Skeletal muscle cell (primary cell): ENCODE results near the gene SLC28A3.
"Not testable (repeated sequence)": the region's sequence is repeated elsewhere in the genome, so short reads cannot be mapped to it uniquely, and the experiment has no call there.

ENCODE experiments used
- DNase-seq: peaks from one replicate; pipeline ENCODE4 v3.0.0-alpha.2; 2010; ENCODE audit warnings: low read depth
- H3K4me3 ChIP-seq: 2 replicates; pipeline ENCODE4 v1.5.1; 2011; ENCODE audit warnings: low read depth, mild to moderate bottlenecking, control low read depth, low read length, moderate library complexity

Gene SLC28A3

GRCh38 chr9:84340535-84340934 is at the start of gene SLC28A3:
TSS of gene SLC28A3 (minus strand) at chr9:84340758. CDS start at chr9:84340633, 125 bp downstream.
- no peak within 1 kb of the TSS for H3K4me3 ChIP-seq
- DNase-seq, result no peak

- not testable (repeated sequence) for DNase-seq, H3K4me3 ChIP-seq
Observed at GRCh38 chr9:84390254-84390653, 49.7 kb upstream of the SLC28A3 start.

- DNase-seq, result no peak
- no peak overlapping the region for H3K4me3 ChIP-seq
Observed at GRCh38 chr9:84387821-84388220, 47.3 kb upstream of the SLC28A3 start.

GRCh38 chr9:84386753-84387152 is 46.2 kb upstream of the SLC28A3 start:
- H3K4me3 ChIP-seq, result no peak overlapping the region
- no peak for DNase-seq

- H3K4me3 ChIP-seq, result no peak overlapping the region
- no peak for DNase-seq
Observed at GRCh38 chr9:84385386-84386040, 45.0 kb upstream of the SLC28A3 start.

- no peak for DNase-seq
- H3K4me3 ChIP-seq, result no peak overlapping the region
Observed at GRCh38 chr9:84384617-84385016, 44.1 kb upstream of the SLC28A3 start.

GRCh38 chr9:84383178-84383577 is 42.6 kb upstream of the SLC28A3 start:
- DNase-seq, result no peak
- H3K4me3 ChIP-seq, result no peak overlapping the region

GRCh38 chr9:84382720-84383119 is 42.2 kb upstream of the SLC28A3 start:
- no peak for DNase-seq
- H3K4me3 ChIP-seq, result no peak overlapping the region

- H3K4me3 ChIP-seq, result no peak overlapping the region
- no peak for DNase-seq
Observed at GRCh38 chr9:84381508-84381907, 41.0 kb upstream of the SLC28A3 start.

- no peak for DNase-seq
- no peak overlapping the region for H3K4me3 ChIP-seq
Observed at GRCh38 chr9:84379740-84380139, 39.2 kb upstream of the SLC28A3 start.

GRCh38 chr9:84375954-84376353 is 35.4 kb upstream of the SLC28A3 start:
- no peak overlapping the region for H3K4me3 ChIP-seq
- no peak for DNase-seq

- no peak overlapping the region for H3K4me3 ChIP-seq
- DNase-seq, result no peak
Observed at GRCh38 chr9:84374516-84374915, 34.0 kb upstream of the SLC28A3 start.

- no peak overlapping the region for H3K4me3 ChIP-seq
- DNase-seq, result no peak
Observed at GRCh38 chr9:84374013-84374412, 33.5 kb upstream of the SLC28A3 start.

GRCh38 chr9:84371737-84372136 is 31.2 kb upstream of the SLC28A3 start:
- DNase-seq, result peak; percentile 92

GRCh38 chr9:84368601-84369000 is 28.0 kb upstream of the SLC28A3 start:
- H3K4me3 ChIP-seq, result no peak overlapping the region
- no peak for DNase-seq

More at GRCh38 chr9:84371737-84372136, 31.2 kb upstream of the SLC28A3 start:
- H3K4me3 ChIP-seq, result no peak overlapping the region

- H3K4me3 ChIP-seq, DNase-seq: not testable (repeated sequence)
Observed at GRCh38 chr9:84367726-84368125, 27.2 kb upstream of the SLC28A3 start.

- DNase-seq, result no peak
- no peak overlapping the region for H3K4me3 ChIP-seq
Observed at GRCh38 chr9:84366683-84367082, 26.1 kb upstream of the SLC28A3 start.

- not testable (repeated sequence) for DNase-seq, H3K4me3 ChIP-seq
Observed at GRCh38 chr9:84364894-84365490, 24.4 kb upstream of the SLC28A3 start.

GRCh38 chr9:84361645-84362044 is 21.1 kb upstream of the SLC28A3 start:
- H3K4me3 ChIP-seq, result no peak overlapping the region
- no peak for DNase-seq

- DNase-seq, result peak; percentile 17
- no peak overlapping the region for H3K4me3 ChIP-seq
Observed at GRCh38 chr9:84357275-84357674, 16.7 kb upstream of the SLC28A3 start.

- DNase-seq, result no peak
Observed at GRCh38 chr9:84354035-84354434, 13.5 kb upstream of the SLC28A3 start.

More at GRCh38 chr9:84354035-84354434, 13.5 kb upstream of the SLC28A3 start:
- H3K4me3 ChIP-seq, result no peak overlapping the region
